ENCODE results near the gene CLEC1A. TPM values are rescaled to one million over a fixed set of nuclear protein-coding genes. Genes with fewer than 3 reads are reported as not detected.

CLEC1A gene
- not detected for total RNA-seq
- not detected for polyA plus RNA-seq
- 0 reads per million in 6 experiments for total RNA-seq

- ATAC-seq (no peak), DNase-seq (no peak)
Measured at GRCh38 chr12:10098791-10099190, at the start of gene CLEC1A. Gene CLEC1A (minus strand): TSS chr12:10098985. CDS start chr12:10098922, 63 bp downstream.

GRCh38 chr12:10147714-10148403, 49.1 kb upstream of the CLEC1A start:
- no peak for ATAC-seq
- POLR2A ChIA-PET = no interaction called here
- no peak overlapping the region for H3K27ac Mint-ChIP-seq

More at GRCh38 chr12:10098791-10099190, at the start of gene CLEC1A:
- Mint-ChIP-seq H3K27me3 (peaks cover 0 to 16% (median 9%) of the 10 kb centered on the region in 5 donors), H3K4me3 (no peak within 1 kb of the TSS), H3K9me3 (peaks cover 0 to 10% (median 5%) of the 10 kb centered on the region in 9 donors), H3K4me1 (peaks cover 0 to 2% (median 0%) of the 10 kb centered on the region in 4 donors), H3K36me3 (peaks cover 0 to 6% (median 5%) of the 10 kb centered on the region in 3 donors), H3K27ac (no peak within 1 kb of the TSS)
- POLR2A ChIA-PET = no interaction called here

GRCh38 chr12:10142976-10143589, 44.3 kb upstream of the CLEC1A start:
- Mint-ChIP-seq H3K27ac (no peak overlapping the region), H3K27me3 (peaks cover 0 to 3% (median 0%) of the 10 kb centered on the region in 5 donors), H3K4me3 (no peak overlapping the region), H3K36me3 (no peaks in the 10 kb centered on the region), H3K9me3 (no peaks in the 10 kb centered on the region), H3K4me1 (peaks cover 0 to 2% (median under 1%) of the 10 kb centered on the region in 4 donors)
- DNase-seq = no peak
- POLR2A ChIA-PET = no interaction called here
- no peak for ATAC-seq

More at GRCh38 chr12:10147714-10148403, 49.1 kb upstream of the CLEC1A start:
- Mint-ChIP-seq H3K27me3 (peaks cover 0 to under 1% (median 0%) of the 10 kb centered on the region in 5 donors), H3K4me1 (peaks cover 0 to under 1% (median under 1%) of the 10 kb centered on the region in 4 donors), H3K9me3 (no peaks in the 10 kb centered on the region), H3K4me3 (no peak overlapping the region), H3K36me3 (no peaks in the 10 kb centered on the region)
- no peak for DNase-seq

- Mint-ChIP-seq H3K4me3 (no peak overlapping the region), H3K4me1 (peaks cover 0 to 2% (median under 1%) of the 10 kb centered on the region in 4 donors), H3K27me3 (peaks cover 0 to 7% (median 0%) of the 10 kb centered on the region in 5 donors), H3K36me3 (no peaks in the 10 kb centered on the region), H3K9me3 (no peaks in the 10 kb centered on the region), H3K27ac (peak overlapping the region in 1 of 10 donors; percentile 40)
- POLR2A ChIA-PET = no interaction called here
- DNase-seq (peak in 9 of 10 donors; percentile 11 to 64 (median 42)), ATAC-seq (peak in 1 of 2 donors; percentile 38)
Measured at GRCh38 chr12:10140001-10140400, 41.2 kb upstream of the CLEC1A start.

- DNase-seq (no peak), ATAC-seq (no peak)
- Mint-ChIP-seq H3K27me3 (peaks cover 0 to 18% (median 0%) of the 10 kb centered on the region in 5 donors), H3K9me3 (no peaks in the 10 kb centered on the region), H3K36me3 (no peaks in the 10 kb centered on the region), H3K4me3 (no peak overlapping the region), H3K4me1 (peaks cover 0 to 2% (median under 1%) of the 10 kb centered on the region in 4 donors), H3K27ac (no peak overlapping the region)
- POLR2A ChIA-PET = no interaction called here
Measured at GRCh38 chr12:10136637-10137205, 37.9 kb upstream of the CLEC1A start.

GRCh38 chr12:10135126-10135525, 36.3 kb upstream of the CLEC1A start:
- no peak overlapping the region for H3K4me3 Mint-ChIP-seq
- H3K27me3 Mint-ChIP-seq = peaks cover 0 to 18% (median 0%) of the 10 kb centered on the region in 5 donors
- ATAC-seq (no peak), DNase-seq (no peak)
- POLR2A ChIA-PET = no interaction called here
- no peak overlapping the region for H3K27ac Mint-ChIP-seq
- H3K36me3 Mint-ChIP-seq = no peaks in the 10 kb centered on the region
- H3K9me3 Mint-ChIP-seq = no peaks in the 10 kb centered on the region
- H3K4me1 Mint-ChIP-seq = peaks cover 0 to 8% (median 2%) of the 10 kb centered on the region in 4 donors

- no peak overlapping the region for H3K4me3 Mint-ChIP-seq
- peaks cover 0 to 14% (median 4%) of the 10 kb centered on the region in 4 donors for H3K4me1 Mint-ChIP-seq
- POLR2A ChIA-PET = no interaction called here
- ATAC-seq (no peak), DNase-seq (no peak)
- H3K9me3 Mint-ChIP-seq = no peaks in the 10 kb centered on the region
- H3K27me3 Mint-ChIP-seq = peaks cover 0 to 22% (median 2%) of the 10 kb centered on the region in 5 donors
- no peaks in the 10 kb centered on the region for H3K36me3 Mint-ChIP-seq
- no peak overlapping the region for H3K27ac Mint-ChIP-seq
Measured at GRCh38 chr12:10132850-10133370, 34.1 kb upstream of the CLEC1A start.

- Mint-ChIP-seq H3K36me3 (no peaks in the 10 kb centered on the region), H3K27ac (peak overlapping the region in 1 of 10 donors; percentile 36), H3K9me3 (no peaks in the 10 kb centered on the region), H3K4me3 (no peak overlapping the region), H3K4me1 (peaks cover 0 to 14% (median 4%) of the 10 kb centered on the region in 4 donors), H3K27me3 (peaks cover 2 to 27% (median 6%) of the 10 kb centered on the region in 5 donors)
- POLR2A ChIA-PET = no interaction called here
- DNase-seq (no peak), ATAC-seq (no peak)
Measured at GRCh38 chr12:10131111-10131690, 32.4 kb upstream of the CLEC1A start.

GRCh38 chr12:10130042-10130441, 31.3 kb upstream of the CLEC1A start, which contains the start of gene CLEC7A:
Gene CLEC7A (minus strand): TSS chr12:10130199. CDS start chr12:10130082, 117 bp downstream.
- POLR2A ChIA-PET = no interaction called here
- H3K27me3 Mint-ChIP-seq = peaks cover 2 to 28% (median 9%) of the 10 kb centered on the region in 5 donors
- H3K27ac Mint-ChIP-seq = peak within 1 kb of the TSS in 2 of 10 donors; percentile 36 to 53

GRCh38 chr12:10128687-10129086, 29.9 kb upstream of the CLEC1A start:
- Mint-ChIP-seq H3K4me3 (peak overlapping the region in 1 of 10 donors; percentile 50), H3K4me1 (peaks cover 0 to 14% (median 4%) of the 10 kb centered on the region in 4 donors), H3K36me3 (no peaks in the 10 kb centered on the region), H3K9me3 (no peaks in the 10 kb centered on the region), H3K27me3 (peaks cover 2 to 28% (median 9%) of the 10 kb centered on the region in 5 donors), H3K27ac (peak overlapping the region in 1 of 10 donors; percentile 27)
- POLR2A ChIA-PET = no interaction called here
- ATAC-seq (no peak), DNase-seq (no peak)

More at GRCh38 chr12:10130042-10130441, 31.3 kb upstream of the CLEC1A start, which contains the start of gene CLEC7A:
- ATAC-seq = peak in 1 of 2 donors; percentile 30
- peaks cover 0 to 14% (median 4%) of the 10 kb centered on the region in 4 donors for H3K4me1 Mint-ChIP-seq
- DNase-seq = no peak
- H3K4me3 Mint-ChIP-seq = peak within 1 kb of the TSS in 1 of 10 donors; percentile 63
- no peaks in the 10 kb centered on the region for H3K9me3 Mint-ChIP-seq
- no peaks in the 10 kb centered on the region for H3K36me3 Mint-ChIP-seq

- H3K27me3 Mint-ChIP-seq = peaks cover 2 to 18% (median 9%) of the 10 kb centered on the region in 5 donors
- POLR2A ChIA-PET = no interaction called here
- H3K36me3 Mint-ChIP-seq = no peaks in the 10 kb centered on the region
- H3K4me3 Mint-ChIP-seq = no peak overlapping the region
- DNase-seq = no peak
- peaks cover 0 to 15% (median 4%) of the 10 kb centered on the region in 4 donors for H3K4me1 Mint-ChIP-seq
- no peak for ATAC-seq
- H3K9me3 Mint-ChIP-seq = peaks cover 0 to 2% (median 0%) of the 10 kb centered on the region in 9 donors
- no peak overlapping the region for H3K27ac Mint-ChIP-seq
Measured at GRCh38 chr12:10126413-10126812, 27.6 kb upstream of the CLEC1A start.

- DNase-seq = no peak
- ATAC-seq = no peak
- Mint-ChIP-seq H3K36me3 (no peaks in the 10 kb centered on the region), H3K27ac (no peak overlapping the region), H3K4me1 (peaks cover 0 to 3% (median 0%) of the 10 kb centered on the region in 4 donors), H3K9me3 (peaks cover 0 to 4% (median 0%) of the 10 kb centered on the region in 9 donors), H3K4me3 (no peak overlapping the region), H3K27me3 (peaks cover 2 to 9% (median 6%) of the 10 kb centered on the region in 5 donors)
- POLR2A ChIA-PET = no interaction called here
Measured at GRCh38 chr12:10122689-10123088, 23.9 kb upstream of the CLEC1A start.

Data from naive thymus-derived CD8-positive, alpha-beta T cell (primary cell).